ENCODE measurements around the gene C1orf35. TPM values are rescaled to one million over a fixed set of nuclear protein-coding genes. Genes with fewer than 3 reads are reported as not detected.
A peak's percentile ranks its signal among the peaks of the same experiment; 100 is the strongest.

C1orf35 gene
- total RNA-seq, 1 donor from 2014 or later, result 20.2 TPM

DNA sequence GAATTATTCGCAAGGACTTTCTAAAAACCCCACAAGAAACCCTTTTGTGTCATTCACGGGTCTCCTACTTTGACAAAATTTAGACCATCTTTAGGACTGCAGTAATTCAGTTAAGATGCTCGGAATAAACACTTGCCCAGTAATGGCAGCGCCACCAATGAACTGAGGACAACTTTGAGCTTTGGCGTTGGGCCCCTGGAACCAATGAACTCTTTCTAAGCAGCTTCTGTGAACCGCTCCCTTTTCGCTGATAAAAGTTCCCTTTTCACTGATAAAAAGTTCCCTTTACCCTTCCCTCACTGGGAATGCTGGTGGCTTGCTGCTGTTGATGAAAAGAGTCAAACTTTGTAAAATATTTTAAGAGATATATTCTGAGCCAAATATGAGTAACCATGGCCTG, 7.4 kb upstream of the C1orf35 start:
- Mint-ChIP-seq H3K4me1 (peaks cover 24% of the 10 kb centered on the region), H3K27me3 (ENCODE audit: low read depth) (no peaks in the 10 kb centered on the region), H3K4me3 (peak overlapping the region; percentile 91), H3K36me3 (no peaks in the 10 kb centered on the region), H3K27ac (peak overlapping the region; percentile 99), H3K9me3 (no peaks in the 10 kb centered on the region)
- TF ChIP-seq, protein P1, sequence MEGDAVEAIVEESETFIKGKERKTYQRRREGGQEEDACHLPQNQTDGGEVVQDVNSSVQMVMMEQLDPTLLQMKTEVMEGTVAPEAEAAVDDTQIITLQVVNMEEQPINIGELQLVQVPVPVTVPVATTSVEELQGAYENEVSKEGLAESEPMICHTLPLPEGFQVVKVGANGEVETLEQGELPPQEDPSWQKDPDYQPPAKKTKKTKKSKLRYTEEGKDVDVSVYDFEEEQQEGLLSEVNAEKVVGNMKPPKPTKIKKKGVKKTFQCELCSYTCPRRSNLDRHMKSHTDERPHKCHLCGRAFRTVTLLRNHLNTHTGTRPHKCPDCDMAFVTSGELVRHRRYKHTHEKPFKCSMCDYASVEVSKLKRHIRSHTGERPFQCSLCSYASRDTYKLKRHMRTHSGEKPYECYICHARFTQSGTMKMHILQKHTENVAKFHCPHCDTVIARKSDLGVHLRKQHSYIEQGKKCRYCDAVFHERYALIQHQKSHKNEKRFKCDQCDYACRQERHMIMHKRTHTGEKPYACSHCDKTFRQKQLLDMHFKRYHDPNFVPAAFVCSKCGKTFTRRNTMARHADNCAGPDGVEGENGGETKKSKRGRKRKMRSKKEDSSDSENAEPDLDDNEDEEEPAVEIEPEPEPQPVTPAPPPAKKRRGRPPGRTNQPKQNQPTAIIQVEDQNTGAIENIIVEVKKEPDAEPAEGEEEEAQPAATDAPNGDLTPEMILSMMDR (IDR thresholded peaks at IDR 0.05; ENCODE audit: unreplicated experiment), result no peak
- no peak for DNase-seq (ENCODE audit: low spot score in 2 of 2, unreplicated experiment in 2 of 2)

DNA sequence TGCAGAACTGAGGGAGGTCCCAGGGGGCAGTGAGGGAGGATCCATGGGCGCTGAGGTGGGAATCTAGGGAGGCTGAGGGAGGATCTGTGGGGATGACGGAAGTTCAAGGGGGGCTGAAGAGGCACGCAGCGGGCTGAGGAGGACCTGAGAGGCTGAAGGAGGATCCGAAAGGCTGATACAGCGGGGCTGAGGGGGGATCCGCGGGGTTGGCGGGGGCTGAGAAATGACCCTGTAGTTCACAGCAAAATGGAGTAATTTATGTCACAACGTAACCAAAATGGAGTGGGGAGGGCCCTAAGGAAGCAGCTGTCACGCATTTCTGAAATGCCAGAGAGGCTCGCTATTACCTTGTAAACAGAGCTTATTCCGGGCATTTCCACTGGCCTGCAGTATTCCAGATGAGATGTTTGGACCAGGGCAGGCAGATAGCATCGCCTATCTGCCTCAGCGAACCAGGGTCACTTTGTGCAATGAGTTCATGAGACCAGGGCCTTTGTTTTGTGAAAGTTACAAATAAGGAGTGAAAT, 6.9 kb upstream of the C1orf35 start:
- no peaks in the 10 kb centered on the region for H3K27me3 Mint-ChIP-seq (ENCODE audit: low read depth)
- H3K36me3 Mint-ChIP-seq, result no peaks in the 10 kb centered on the region
- H3K4me1 Mint-ChIP-seq, result peaks cover 24% of the 10 kb centered on the region
- H3K4me3 Mint-ChIP-seq, result peak overlapping the region; percentile 91
- TF ChIP-seq, protein P1 (IDR thresholded peaks at IDR 0.05; ENCODE audit: unreplicated experiment), result no peak
- H3K9me3 Mint-ChIP-seq, result no peaks in the 10 kb centered on the region
- DNase-seq (ENCODE audit: low spot score in 2 of 2, unreplicated experiment in 2 of 2), result peak in 1 of 2 experiments; percentile 55
- peak overlapping the region; percentile 99 for H3K27ac Mint-ChIP-seq

DNA sequence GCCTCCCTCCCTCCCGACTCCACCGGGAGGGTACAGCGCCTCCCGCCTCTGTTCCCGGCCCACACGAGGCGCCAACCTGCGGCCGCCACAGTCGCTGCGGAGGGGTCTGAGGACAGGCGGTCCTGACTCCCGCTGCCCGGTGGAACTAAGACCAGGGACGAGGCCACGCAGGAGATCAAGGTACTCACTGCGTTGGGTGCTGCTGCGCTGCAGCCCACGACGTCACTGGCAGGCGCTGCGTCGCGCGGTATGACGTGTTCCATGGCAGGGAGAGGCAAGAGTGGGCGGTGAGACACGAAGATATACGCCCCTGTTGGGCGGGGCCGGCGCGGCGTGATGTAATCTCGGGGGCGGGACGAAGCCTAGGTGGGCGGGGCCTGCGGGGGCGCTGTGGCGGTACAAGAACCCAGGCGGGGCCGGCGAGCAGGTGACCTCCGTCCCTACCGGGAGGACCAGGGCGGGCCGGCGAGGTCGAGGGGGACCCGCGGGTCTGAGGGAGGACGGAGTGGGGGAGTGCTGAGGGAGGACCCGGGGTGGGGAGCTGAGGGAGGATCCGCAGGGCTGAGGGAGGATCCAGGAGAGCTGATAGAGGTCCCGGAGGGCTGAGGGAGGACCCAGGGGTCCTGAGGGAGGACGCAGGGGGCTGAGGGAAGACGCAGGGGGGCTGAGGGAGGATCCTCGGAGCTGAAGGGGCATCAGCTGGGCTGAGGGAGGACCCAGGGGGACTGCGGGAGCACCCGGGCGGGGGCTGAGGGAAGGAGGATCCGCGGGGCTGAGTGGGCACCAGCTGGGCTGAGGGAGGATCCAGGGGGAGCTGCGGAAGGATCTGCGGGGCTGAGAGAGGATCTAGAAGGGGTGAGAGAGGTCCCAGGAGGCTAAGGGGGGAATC, 6.2 kb upstream of the C1orf35 start, which contains the start of gene MRPL55:
MRPL55 (minus strand) TSS at position 227 of the 889 bp plus-strand sequence. CDS start 1,039 bp downstream, outside the sequence.
- H3K9me3 Mint-ChIP-seq, result no peaks in the 10 kb centered on the region
- peak; percentile 93 to 100 for DNase-seq (ENCODE audit: low spot score in 2 of 2, unreplicated experiment in 2 of 2)
- H3K27ac Mint-ChIP-seq, result peak within 1 kb of the TSS; percentile 99
- H3K27me3 Mint-ChIP-seq (ENCODE audit: low read depth), result no peaks in the 10 kb centered on the region
- H3K36me3 Mint-ChIP-seq, result no peaks in the 10 kb centered on the region
- H3K4me1 Mint-ChIP-seq, result peaks cover 27% of the 10 kb centered on the region
- H3K4me3 Mint-ChIP-seq, result peak within 1 kb of the TSS; percentile 91
- TF ChIP-seq, protein P1 (IDR thresholded peaks at IDR 0.05; ENCODE audit: unreplicated experiment), result no peak

DNA sequence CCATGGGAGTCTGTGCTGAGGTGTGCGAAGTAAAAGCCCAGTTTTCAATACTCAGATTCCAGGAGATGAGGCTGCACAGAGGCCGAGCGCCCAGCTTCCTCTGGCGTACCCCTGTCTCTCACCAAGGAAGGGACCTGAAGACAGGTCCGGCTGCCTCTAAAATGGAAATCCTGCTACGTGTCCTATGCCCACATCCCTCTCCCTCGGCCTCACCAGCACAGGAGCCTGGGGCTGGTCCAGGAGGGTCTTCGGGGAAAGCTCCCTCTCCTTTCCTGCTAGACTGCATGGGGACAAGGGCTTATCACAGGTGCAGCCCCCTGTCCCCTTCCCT, 5.6 kb upstream of the C1orf35 start:
- Mint-ChIP-seq H3K4me3 (peak overlapping the region; percentile 91), H3K27ac (peak overlapping the region; percentile 99), H3K4me1 (peaks cover 29% of the 10 kb centered on the region), H3K9me3 (no peaks in the 10 kb centered on the region), H3K27me3 (ENCODE audit: low read depth) (no peaks in the 10 kb centered on the region), H3K36me3 (no peaks in the 10 kb centered on the region)
- TF ChIP-seq, protein P1 (IDR thresholded peaks at IDR 0.05; ENCODE audit: unreplicated experiment), result no peak
- DNase-seq (ENCODE audit: low spot score in 2 of 2, unreplicated experiment in 2 of 2), result no peak

DNA sequence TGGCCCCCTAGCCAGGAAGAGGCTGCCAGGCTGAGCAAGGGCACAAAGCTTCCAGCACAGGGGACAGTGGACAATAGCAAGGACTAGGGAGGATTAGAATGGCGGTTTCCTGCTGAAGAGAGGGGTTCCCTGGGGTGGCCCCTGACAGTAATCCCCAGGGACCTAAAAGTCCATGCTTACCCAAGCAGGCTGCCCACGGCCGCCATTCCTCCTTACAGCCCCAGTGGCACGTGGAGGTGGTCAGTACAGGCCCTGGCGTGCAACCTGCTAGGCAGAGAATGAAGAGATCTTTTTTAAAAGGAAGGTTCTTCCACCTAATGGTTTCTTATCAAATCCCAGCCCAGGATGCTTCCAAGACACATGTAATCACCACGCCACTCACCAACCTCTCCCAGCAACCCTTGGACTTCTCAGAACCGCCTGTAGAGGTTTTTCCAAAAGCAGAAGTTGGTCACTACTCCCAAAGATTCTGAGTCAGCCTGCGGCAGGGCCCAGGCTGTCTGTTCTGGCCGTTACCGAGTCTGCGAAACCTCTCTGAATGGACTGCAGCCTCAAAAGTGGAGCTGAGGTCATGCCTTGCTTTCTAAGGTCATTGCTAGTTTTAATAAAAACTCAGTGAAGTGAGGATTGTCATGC, 5.0 kb upstream of the C1orf35 start:
- no peaks in the 10 kb centered on the region for H3K27me3 Mint-ChIP-seq (ENCODE audit: low read depth)
- H3K27ac Mint-ChIP-seq, result peak overlapping the region; percentile 99
- TF ChIP-seq, protein P1 (IDR thresholded peaks at IDR 0.05; ENCODE audit: unreplicated experiment), result no peak
- peaks cover 32% of the 10 kb centered on the region for H3K4me1 Mint-ChIP-seq
- no peak for DNase-seq (ENCODE audit: low spot score in 2 of 2, unreplicated experiment in 2 of 2)
- no peaks in the 10 kb centered on the region for H3K36me3 Mint-ChIP-seq
- no peaks in the 10 kb centered on the region for H3K9me3 Mint-ChIP-seq
- peak overlapping the region; percentile 91 for H3K4me3 Mint-ChIP-seq

All from mesothelial cell of epicardium (in vitro differentiated cells).